ENCODE data around the gene RAX2. TPM values are rescaled to one million over a fixed set of nuclear protein-coding genes. Genes with fewer than 3 reads are reported as not detected.

The RAX2 gene
- total RNA-seq, 1 donor from 2014 or later: not detected

DNA sequence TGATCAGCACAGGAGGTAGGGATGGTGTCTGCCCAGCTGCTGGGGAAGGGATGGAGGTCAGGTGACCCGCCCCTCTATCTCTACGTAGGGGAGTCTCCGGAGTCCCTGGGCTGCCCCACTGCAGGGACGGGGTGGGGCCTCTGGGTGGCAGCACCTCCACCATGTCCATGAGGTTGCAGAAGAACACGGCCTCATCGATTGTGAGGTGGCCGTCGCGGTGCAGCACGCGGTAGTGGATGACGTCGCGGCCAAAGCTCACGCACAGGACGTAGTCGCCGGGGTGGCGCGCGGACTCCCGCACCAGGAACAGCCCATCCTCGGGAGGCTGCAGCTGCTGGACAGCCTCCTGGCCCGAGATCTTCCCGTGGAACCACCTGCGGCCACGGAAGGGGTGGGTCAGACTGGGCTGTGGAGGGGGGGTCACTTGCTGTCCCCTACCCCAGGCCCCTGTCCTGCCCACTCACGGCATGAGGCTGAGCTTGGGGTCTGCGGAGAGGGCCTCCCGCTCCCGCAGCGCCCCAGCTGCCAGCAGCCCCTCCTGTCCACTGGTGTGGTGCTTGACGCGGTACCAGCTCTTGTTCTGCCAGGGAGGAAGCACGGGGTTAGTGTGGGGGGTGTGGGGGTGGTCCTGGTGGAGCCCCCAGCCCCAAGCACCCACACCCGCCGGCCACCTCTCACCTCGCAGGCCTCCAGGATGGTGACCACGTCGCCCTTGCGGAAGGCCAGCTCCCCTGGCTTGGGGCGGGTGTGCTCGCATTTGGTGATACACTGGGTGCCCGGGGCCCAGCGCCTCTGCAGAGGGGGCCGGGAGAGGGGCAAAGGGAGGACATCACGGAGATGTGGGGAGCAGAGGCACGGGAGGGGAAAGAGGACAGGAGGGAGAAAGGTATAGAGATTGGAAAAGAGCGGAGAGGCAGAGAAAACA lies 11.9 kb upstream of the RAX2 start:
- Mint-ChIP-seq H3K27me3 (peaks cover 35% of the 10 kb centered on the region), H3K36me3 (no peaks in the 10 kb centered on the region), H3K9me3 (peaks cover 8% of the 10 kb centered on the region), H3K27ac (no peak overlapping the region), H3K4me1 (ENCODE audit: unreplicated experiment) (no peaks in the 10 kb centered on the region), H3K4me3 (peak overlapping the region; percentile 62)
- DNase-seq (ENCODE audit: extremely low spot score, unreplicated experiment): no peak
- TF ChIP-seq, protein P1, sequence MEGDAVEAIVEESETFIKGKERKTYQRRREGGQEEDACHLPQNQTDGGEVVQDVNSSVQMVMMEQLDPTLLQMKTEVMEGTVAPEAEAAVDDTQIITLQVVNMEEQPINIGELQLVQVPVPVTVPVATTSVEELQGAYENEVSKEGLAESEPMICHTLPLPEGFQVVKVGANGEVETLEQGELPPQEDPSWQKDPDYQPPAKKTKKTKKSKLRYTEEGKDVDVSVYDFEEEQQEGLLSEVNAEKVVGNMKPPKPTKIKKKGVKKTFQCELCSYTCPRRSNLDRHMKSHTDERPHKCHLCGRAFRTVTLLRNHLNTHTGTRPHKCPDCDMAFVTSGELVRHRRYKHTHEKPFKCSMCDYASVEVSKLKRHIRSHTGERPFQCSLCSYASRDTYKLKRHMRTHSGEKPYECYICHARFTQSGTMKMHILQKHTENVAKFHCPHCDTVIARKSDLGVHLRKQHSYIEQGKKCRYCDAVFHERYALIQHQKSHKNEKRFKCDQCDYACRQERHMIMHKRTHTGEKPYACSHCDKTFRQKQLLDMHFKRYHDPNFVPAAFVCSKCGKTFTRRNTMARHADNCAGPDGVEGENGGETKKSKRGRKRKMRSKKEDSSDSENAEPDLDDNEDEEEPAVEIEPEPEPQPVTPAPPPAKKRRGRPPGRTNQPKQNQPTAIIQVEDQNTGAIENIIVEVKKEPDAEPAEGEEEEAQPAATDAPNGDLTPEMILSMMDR (conservative IDR thresholded peaks at IDR 0.05): peak; percentile 50

DNA sequence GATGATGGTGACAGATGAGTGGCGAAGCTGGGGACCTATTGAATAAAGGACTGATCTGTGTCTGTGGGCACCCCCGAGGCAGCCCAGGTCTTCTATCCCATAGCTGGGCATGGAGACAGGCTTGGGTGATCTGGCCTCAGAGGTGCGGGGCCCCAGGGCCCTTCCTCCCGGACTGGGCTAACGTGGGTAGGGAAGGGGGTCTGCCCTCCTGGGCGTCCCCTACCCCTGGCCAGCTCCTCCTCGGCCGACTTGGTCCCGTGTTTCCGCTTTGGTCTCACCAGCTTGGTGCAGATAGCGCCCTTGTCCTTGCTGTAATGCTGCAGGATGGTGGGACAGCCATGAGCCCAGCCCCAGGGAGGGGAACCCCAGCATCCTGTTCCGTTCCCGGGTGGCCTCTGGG lies 10.9 kb upstream of the RAX2 start:
- no peak overlapping the region for H3K4me3 Mint-ChIP-seq
- no peaks in the 10 kb centered on the region for H3K4me1 Mint-ChIP-seq (ENCODE audit: unreplicated experiment)
- H3K9me3 Mint-ChIP-seq: peaks cover 8% of the 10 kb centered on the region
- peaks cover 32% of the 10 kb centered on the region for H3K27me3 Mint-ChIP-seq
- DNase-seq (ENCODE audit: extremely low spot score, unreplicated experiment): no peak
- TF ChIP-seq, protein P1 (conservative IDR thresholded peaks at IDR 0.05): no peak
- H3K27ac Mint-ChIP-seq: no peak overlapping the region
- no peaks in the 10 kb centered on the region for H3K36me3 Mint-ChIP-seq

- Mint-ChIP-seq H3K9me3 (peaks cover 8% of the 10 kb centered on the region), H3K4me3 (no peak overlapping the region), H3K4me1 (ENCODE audit: unreplicated experiment) (no peaks in the 10 kb centered on the region), H3K27ac (no peak overlapping the region), H3K27me3 (peaks cover 28% of the 10 kb centered on the region), H3K36me3 (no peaks in the 10 kb centered on the region)
- no peak for DNase-seq (ENCODE audit: extremely low spot score, unreplicated experiment)
- TF ChIP-seq, protein P1 (conservative IDR thresholded peaks at IDR 0.05): no peak
Measured at GRCh38 chr19:3782330-3782729, 10.3 kb upstream of the RAX2 start.

GRCh38 chr19:3781603-3782002 lies 9.6 kb upstream of the RAX2 start:
- Mint-ChIP-seq H3K9me3 (peaks cover 8% of the 10 kb centered on the region), H3K4me3 (no peak overlapping the region), H3K36me3 (no peaks in the 10 kb centered on the region), H3K27ac (no peak overlapping the region), H3K27me3 (peaks cover 21% of the 10 kb centered on the region), H3K4me1 (ENCODE audit: unreplicated experiment) (no peaks in the 10 kb centered on the region)
- DNase-seq (ENCODE audit: extremely low spot score, unreplicated experiment): no peak
- TF ChIP-seq, protein P1 (conservative IDR thresholded peaks at IDR 0.05): no peak

- H3K4me1 Mint-ChIP-seq (ENCODE audit: unreplicated experiment): no peaks in the 10 kb centered on the region
- peaks cover 19% of the 10 kb centered on the region for H3K27me3 Mint-ChIP-seq
- H3K4me3 Mint-ChIP-seq: no peak overlapping the region
- no peaks in the 10 kb centered on the region for H3K36me3 Mint-ChIP-seq
- no peak for DNase-seq (ENCODE audit: extremely low spot score, unreplicated experiment)
- TF ChIP-seq, protein P1 (conservative IDR thresholded peaks at IDR 0.05): no peak
- H3K9me3 Mint-ChIP-seq: peaks cover 8% of the 10 kb centered on the region
- no peak overlapping the region for H3K27ac Mint-ChIP-seq
Measured at GRCh38 chr19:3780786-3781304, 8.8 kb upstream of the RAX2 start.
